ENCODE measurements around the gene LLGL1.
A peak's percentile ranks its signal among the peaks of the same experiment; 100 is the strongest.

DNA sequence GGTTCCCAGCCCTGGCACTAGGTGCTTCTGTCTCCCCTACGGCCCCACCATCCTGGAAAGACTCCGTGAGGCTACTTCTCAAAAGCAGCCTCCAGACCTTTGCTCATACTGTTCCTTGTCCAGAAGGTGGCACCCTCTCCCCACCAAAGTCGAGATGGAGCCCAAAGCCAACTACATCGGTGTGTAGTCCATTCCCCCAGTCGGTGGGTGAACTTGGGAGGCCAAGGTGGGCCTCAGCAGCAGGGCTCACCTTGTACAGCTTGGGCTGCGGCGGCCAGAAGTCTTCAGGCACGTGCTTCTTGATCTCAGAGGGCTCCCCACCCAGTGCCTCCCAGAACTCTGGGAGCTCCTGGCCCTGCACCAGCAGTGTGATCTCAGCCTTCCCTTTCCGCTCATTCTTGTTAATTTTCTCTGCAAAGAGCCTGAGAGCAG lies 22.9 kb downstream of the LLGL1 start:
- no peak for TF ChIP-seq POLR2A (IDR thresholded peaks at IDR 0.05)
- TF ChIP-seq, protein P1, sequence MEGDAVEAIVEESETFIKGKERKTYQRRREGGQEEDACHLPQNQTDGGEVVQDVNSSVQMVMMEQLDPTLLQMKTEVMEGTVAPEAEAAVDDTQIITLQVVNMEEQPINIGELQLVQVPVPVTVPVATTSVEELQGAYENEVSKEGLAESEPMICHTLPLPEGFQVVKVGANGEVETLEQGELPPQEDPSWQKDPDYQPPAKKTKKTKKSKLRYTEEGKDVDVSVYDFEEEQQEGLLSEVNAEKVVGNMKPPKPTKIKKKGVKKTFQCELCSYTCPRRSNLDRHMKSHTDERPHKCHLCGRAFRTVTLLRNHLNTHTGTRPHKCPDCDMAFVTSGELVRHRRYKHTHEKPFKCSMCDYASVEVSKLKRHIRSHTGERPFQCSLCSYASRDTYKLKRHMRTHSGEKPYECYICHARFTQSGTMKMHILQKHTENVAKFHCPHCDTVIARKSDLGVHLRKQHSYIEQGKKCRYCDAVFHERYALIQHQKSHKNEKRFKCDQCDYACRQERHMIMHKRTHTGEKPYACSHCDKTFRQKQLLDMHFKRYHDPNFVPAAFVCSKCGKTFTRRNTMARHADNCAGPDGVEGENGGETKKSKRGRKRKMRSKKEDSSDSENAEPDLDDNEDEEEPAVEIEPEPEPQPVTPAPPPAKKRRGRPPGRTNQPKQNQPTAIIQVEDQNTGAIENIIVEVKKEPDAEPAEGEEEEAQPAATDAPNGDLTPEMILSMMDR (IDR thresholded peaks at IDR 0.05), result peak; percentile 24 to 77 (median 66)
